ENCODE results near the gene RAB40C. TPM values are rescaled to one million over a fixed set of nuclear protein-coding genes. Genes with fewer than 3 reads are reported as not detected.

RAB40C gene
- total RNA-seq, 1 experiment from 2014 or later: 22.5 TPM

- Mint-ChIP-seq H3K27ac (peak within 1 kb of the TSS; percentile 95), H3K9me3 (no peaks in the 10 kb centered on the region), H3K4me1 (peaks cover 27% of the 10 kb centered on the region), H3K36me3 (no peaks in the 10 kb centered on the region), H3K4me3 (peak within 1 kb of the TSS; percentile 85), H3K27me3 (ENCODE audit: low read depth) (no peaks in the 10 kb centered on the region; the same call in 1 of the 2 replicates)
- DNase-seq (ENCODE audit: low spot score) (peak; percentile 80), ATAC-seq (peak; percentile 70)
- ChIA-PET CTCF (interaction anchor here (1.0 to 1.7 kb wide), 5 partner anchors 7 to 36 kb away, joined by 3 to 6 read pairs (median 4); no protein-coding TSS in a partner anchor), POLR2A (interaction anchor here (1.2 kb wide), 1 partner anchor 18 kb away, joined by 3 read pairs; no protein-coding TSS in a partner anchor)
- no peak for TF ChIP-seq FOXJ3 (CRISPR knock-in tag; IDR thresholded peaks at IDR 0.05; ENCODE audit: borderline replicate concordance)
- TF ChIP-seq AFF4 (CRISPR knock-in tag; IDR thresholded peaks at IDR 0.05; ENCODE audit: borderline replicate concordance): no peak
- no peak for TF ChIP-seq ATF2 (CRISPR knock-in tag; IDR thresholded peaks at IDR 0.05; ENCODE audit: borderline replicate concordance, low read depth)
- peak; percentile 22; the same call in 1 of the 2 replicates for TF ChIP-seq GABPB1 (CRISPR knock-in tag; IDR thresholded peaks at IDR 0.05)
- 0 out of 2 replicates have a peak, but pooled peaks have one; percentile 20 for TF ChIP-seq ZNF423 (CRISPR knock-in tag; IDR thresholded peaks at IDR 0.05)
- no peak for TF ChIP-seq ZNF138 (CRISPR knock-in tag; conservative IDR thresholded peaks at IDR 0.05)
- TF ChIP-seq JAZF1 (CRISPR knock-in tag; IDR thresholded peaks at IDR 0.05): no peak
- no peak for TF ChIP-seq ZNF416 (CRISPR knock-in tag; IDR thresholded peaks at IDR 0.05)
- no peak for TF ChIP-seq MYBL2 (CRISPR knock-in tag; IDR thresholded peaks at IDR 0.05)
- TF ChIP-seq CDX4 (CRISPR knock-in tag; IDR thresholded peaks at IDR 0.05; ENCODE audit: borderline replicate concordance): no peak
- TF ChIP-seq FOXP1 (CRISPR knock-in tag; IDR thresholded peaks at IDR 0.05; ENCODE audit: borderline replicate concordance): no peak
- TF ChIP-seq ZNF396 (CRISPR knock-in tag; IDR thresholded peaks at IDR 0.05; ENCODE audit: borderline replicate concordance): no peak
- no peak for TF ChIP-seq TCF7 (CRISPR knock-in tag; IDR thresholded peaks at IDR 0.05; ENCODE audit: low read depth)
Observed at GRCh38 chr16:569445-570254, 20.2 kb upstream of the RAB40C start, which contains the start of gene PIGQ. Gene PIGQ, plus strand, starts transcription at chr16:569968. Its CDS starts 4,107 bp downstream, at chr16:574075.

- Mint-ChIP-seq H3K27ac (no peak overlapping the region), H3K27me3 (ENCODE audit: low read depth) (no peaks in the 10 kb centered on the region; the same call in 1 of the 2 replicates), H3K4me1 (peaks cover 19% of the 10 kb centered on the region), H3K9me3 (no peaks in the 10 kb centered on the region), H3K4me3 (no peak overlapping the region), H3K36me3 (no peaks in the 10 kb centered on the region)
- DNase-seq (ENCODE audit: low spot score): no peak
- no peak for ATAC-seq
- ChIA-PET POLR2A (no interaction called here), CTCF (no interaction called here)
- TF ChIP-seq RELA (CRISPR knock-in tag; IDR thresholded peaks at IDR 0.05; ENCODE audit: borderline replicate concordance) (no peak), SOX15 (CRISPR knock-in tag; IDR thresholded peaks at IDR 0.05) (no peak), IRF1 (CRISPR knock-in tag; IDR thresholded peaks at IDR 0.05) (no peak), IRF2 (CRISPR knock-in tag; IDR thresholded peaks at IDR 0.05; ENCODE audit: borderline replicate concordance, low read depth) (no peak), NR1H2 (CRISPR knock-in tag; IDR thresholded peaks at IDR 0.05) (no peak), ZBTB21 (CRISPR knock-in tag; IDR thresholded peaks at IDR 0.05; ENCODE audit: borderline replicate concordance) (no peak), ZNF416 (CRISPR knock-in tag; IDR thresholded peaks at IDR 0.05) (no peak), KAT7 (CRISPR knock-in tag; IDR thresholded peaks at IDR 0.05; ENCODE audit: borderline replicate concordance) (no peak), ATF2 (CRISPR knock-in tag; IDR thresholded peaks at IDR 0.05; ENCODE audit: borderline replicate concordance, low read depth) (no peak), NFATC4 (CRISPR knock-in tag; IDR thresholded peaks at IDR 0.05) (no peak)
Observed at GRCh38 chr16:572865-573650, 16.8 kb upstream of the RAB40C start.

Data from WTC11 (cell line).